Endothelial cell of umbilical vein (primary cell): ENCODE measurements around the gene PLCXD1. TPM values are rescaled to one million over a fixed set of nuclear protein-coding genes. Genes with fewer than 3 reads are reported as not detected.

Experiments used
- BruUV-seq: library from RNA; stranded (reverse); fragments of 400-500 nt; replicated peaks from 2 replicates; lab custom pipeline; 2021; lab: Mats Ljungman, UMichigan
- CTCF ChIA-PET: fragments of 300-600, 350-600 bp; sonication (Branson Sonifier 250); formaldehyde crosslinking; loops from one replicate; lab custom pipeline; 2021; ENCODE audit warnings: antibody characterized with exemption, inconsistent platforms; lab: Charles Lee
- POLR2A ChIA-PET: fragments of 300-600, 350-600 bp; sonication (Branson Sonifier 250); formaldehyde crosslinking; loops from one replicate; lab custom pipeline; 2021; ENCODE audit warnings: antibody characterized with exemption, inconsistent platforms; lab: Charles Lee
- DNase-seq: peaks from one replicate; pipeline ENCODE4 v3.0.0-alpha.2; 2011; ENCODE audit warnings: low read depth, low spot score
- FAIRE-seq: peaks from 2 replicates; lab custom pipeline; 2011; peaks lifted over from hg19 to GRCh38; lab: Jason Lieb, UNC
- H2AFZ ChIP-seq: 2 replicates; pipeline ENCODE4 v1.6.0; 2012; ENCODE audit warnings: low read depth, low read length, control low read depth, inconsistent platforms
- H3K27ac ChIP-seq: 2 replicates; pipeline ENCODE4 v1.5.1; 2011; ENCODE audit warnings: low read depth, mild to moderate bottlenecking, control low read depth, low read length, moderate library complexity; ENCODE audit not compliant: insufficient read depth
- H3K27me3 ChIP-seq, 2 experiments: 2 replicates each; pipeline versions ENCODE4 v1.6.0 to v1.6.1; 2011; ENCODE audit warnings: low read length in 2 of 2, mixed read lengths in 1 of 2; ENCODE audit not compliant: control insufficient read depth in 2 of 2, insufficient read depth in 2 of 2
- H3K36me3 ChIP-seq, 2 experiments: 2 replicates in 1 of 2; 3 replicates in 1 of 2; pipeline ENCODE4 v1.5.1; 2011; ENCODE audit warnings: low read length in 2 of 2, mild to moderate bottlenecking in 1 of 2, moderate library complexity in 1 of 2; ENCODE audit not compliant: control insufficient read depth in 2 of 2, insufficient read depth in 2 of 2; ENCODE audit errors: extremely low read depth in 1 of 2
- H3K4me1 ChIP-seq: 3 replicates; pipeline ENCODE4 v1.5.1; 2011; ENCODE audit warnings: mild to moderate bottlenecking, low read length; ENCODE audit not compliant: control insufficient read depth, insufficient read depth; ENCODE audit errors: extremely low read depth
- H3K4me2 ChIP-seq: 2 replicates; pipeline ENCODE4 v1.6.1; 2011; ENCODE audit warnings: low read length, control low read depth, mixed read lengths; ENCODE audit not compliant: insufficient read depth
- H3K4me3 ChIP-seq, 3 experiments: fragments of 200-600 bp in 1 of 3; sonication (generic), shearing (Covaris generic) in 1 of 3; replicated peaks in 1 of 3; 2 replicates each; pipeline ENCODE4 v1.5.1; 2011 to 2016; ENCODE audit warnings: control low read depth in 3 of 3, low read length in 3 of 3, mild to moderate bottlenecking in 2 of 3, inconsistent platforms in 1 of 3, low read depth in 1 of 3, moderate library complexity in 1 of 3; ENCODE audit not compliant: insufficient read depth in 1 of 3
- H3K79me2 ChIP-seq: 2 replicates; pipeline ENCODE4 v1.6.0; 2012; ENCODE audit warnings: low read length, inconsistent platforms; ENCODE audit not compliant: control insufficient read depth, insufficient read depth
- H3K9ac ChIP-seq: replicated peaks from 2 replicates; pipeline ENCODE3; 2011; ENCODE audit warnings: low read length, control low read depth; ENCODE audit not compliant: insufficient read depth; ENCODE audit errors: extremely low read depth
- H3K9me1 ChIP-seq: replicated peaks from 3 replicates; pipeline ENCODE4 v1.6.0; 2011; ENCODE audit warnings: mild to moderate bottlenecking, low read length; ENCODE audit not compliant: control insufficient read depth, insufficient read depth; ENCODE audit errors: extremely low read depth
- H3K9me3 ChIP-seq: replicated peaks from 2 replicates; pipeline ENCODE4 v1.5.1; 2012; ENCODE audit warnings: low read length, inconsistent platforms; ENCODE audit not compliant: control insufficient read depth, insufficient read depth
- H4K20me1 ChIP-seq: replicated peaks from 2 replicates; pipeline ENCODE3; 2011; ENCODE audit warnings: mild to moderate bottlenecking, low read length; ENCODE audit not compliant: control insufficient read depth, insufficient read depth; ENCODE audit errors: extremely low read depth
- CTCF ChIP-seq, 2 donors: IDR thresholded peaks; 1 replicate in 1 of 2; 2 replicates in 1 of 2; pipeline ENCODE4 v1.5.1; 2011; ENCODE audit warnings: low read length in 2 of 2, mild to moderate bottlenecking in 2 of 2, moderate library complexity in 2 of 2, control low read depth in 1 of 2, inconsistent platforms in 1 of 2, low read depth in 1 of 2; ENCODE audit not compliant: insufficient read depth in 1 of 2; ENCODE audit errors: extremely low read depth in 1 of 2
- EZH2 ChIP-seq: IDR thresholded peaks from 2 replicates; pipeline ENCODE4 v1.6.1; 2012; ENCODE audit warnings: borderline replicate concordance, low read depth, mild to moderate bottlenecking, moderate library complexity, low read length, inconsistent platforms; ENCODE audit not compliant: severe bottlenecking
- FOS ChIP-seq: IDR thresholded peaks from 2 replicates; pipeline ENCODE4 v1.6.1; 2011; ENCODE audit warnings: mild to moderate bottlenecking, low read length, moderate library complexity, borderline replicate concordance; ENCODE audit not compliant: insufficient read depth
- GATA2 ChIP-seq: IDR thresholded peaks from 2 replicates; pipeline ENCODE4 v1.7.0; 2011; ENCODE audit warnings: low read depth, mild to moderate bottlenecking, moderate library complexity, mixed read lengths, low read length; ENCODE audit not compliant: insufficient read length, insufficient read depth
- JUN ChIP-seq: IDR thresholded peaks from 2 replicates; pipeline ENCODE4 v1.6.1; 2011; ENCODE audit warnings: borderline replicate concordance, low read depth; ENCODE audit not compliant: insufficient read length, insufficient read depth
- MAX ChIP-seq: IDR thresholded peaks from 2 replicates; pipeline ENCODE4 v1.6.1; 2011; ENCODE audit not compliant: insufficient read depth, insufficient read length
- MYC ChIP-seq: IDR thresholded peaks from one replicate; pipeline ENCODE4 v1.6.1; 2011; ENCODE audit warnings: mild to moderate bottlenecking, low read depth, low read length
- POLR2AphosphoS5 ChIP-seq: IDR thresholded peaks from 2 replicates; pipeline ENCODE4 v1.6.1; 2012; ENCODE audit warnings: low read depth, mild to moderate bottlenecking, control low read depth, low read length, moderate library complexity; ENCODE audit not compliant: insufficient read depth
- dilution Hi-C: fragments of 300-500 bp; cut with MboI; formaldehyde crosslinking; loops from one replicate; pipeline ENCODE4 v1.15.0; 2019; ENCODE audit warnings: low sequenced_read_pairs; ENCODE audit not compliant: extremely low pct_ligation_motif_present
- intact Hi-C: fragments of 100-400 bp; cut with micrococcal nuclease; formaldehyde crosslinking; loops from one replicate; pipeline ENCODE4 v1.10.0; 2022
- polyA plus RNA-seq, 4 experiments: library from polyadenylated mRNA; depleted of rRNA in 3 of 4; stranded (reverse) in 3 of 4; unstranded in 1 of 4; fragments of >200 nt; gene quantifications; 2 replicates each; pipeline versions ENCODE4 v1.2.1 to v1.2.3, GENCODE V29; 2011 to 2012; ENCODE audit warnings: missing spikeins in 1 of 4
- total RNA-seq: library from RNA; stranded (reverse); gene quantifications from 2 replicates; pipeline ENCODE4 v1.2.3, GENCODE V29; 2021

PLCXD1 gene
- total and polyA plus RNA-seq, 2 donors (not counting 3 experiments of a cell fraction or from before 2014, with no cell fraction given), result 11.7 to 16.8 TPM

GRCh38 chrX:344371-344901 is 63.3 kb downstream of the PLCXD1 start:
- Histone ChIP-seq H2AFZ (no peak overlapping the region), H3K27me3 (no peaks in the 10 kb centered on the region), H3K4me1 (peaks cover 9% of the 10 kb centered on the region), H3K36me3 (no peaks in the 10 kb centered on the region), H4K20me1 (no peaks in the 10 kb centered on the region), H3K4me2 (no peak overlapping the region), H3K27ac (no peak overlapping the region), H3K9ac (no peak overlapping the region), H3K9me3 (no peaks in the 10 kb centered on the region), H3K79me2 (no peaks in the 10 kb centered on the region), H3K9me1 (no peaks in the 10 kb centered on the region), H3K4me3 (no peak overlapping the region)
- no peak for DNase-seq
- no peak for FAIRE-seq
- ChIA-PET CTCF (no interaction called here), POLR2A (no interaction called here)
- TF ChIP-seq MYC (no peak), EZH2 (no peak), MAX (no peak), FOS (no peak)
- intact Hi-C loops (no loop called here), dilution Hi-C loops (no loop called here)
- BruUV-seq, result no TSS peak

- no peak for TF ChIP-seq FOS
- TF ChIP-seq CTCF (IDR thresholded peaks at IDR 0.05; ENCODE audit: extremely low read depth in 1 of 2, insufficient read depth in 1 of 2, low read depth in 1 of 2, low read length in 2 of 2), result no peak
- TF ChIP-seq JUN, result no peak
- TF ChIP-seq MAX, result no peak
- no peak for TF ChIP-seq POLR2AphosphoS5
- TF ChIP-seq GATA2, result no peak
- H3K27ac ChIP-seq, result no peak overlapping the region
- H3K36me3 ChIP-seq, result no peaks in the 10 kb centered on the region
- BruUV-seq, result no TSS peak
- H3K9me3 ChIP-seq, result no peaks in the 10 kb centered on the region
- peaks cover 9% of the 10 kb centered on the region for H3K4me1 ChIP-seq
- dilution Hi-C loops (no loop called here), intact Hi-C loops (no loop called here)
- H3K79me2 ChIP-seq, result no peaks in the 10 kb centered on the region
- H3K4me3 ChIP-seq, result no peak overlapping the region
- POLR2A ChIA-PET, result no interaction called here
- H2AFZ ChIP-seq, result no peak overlapping the region
- FAIRE-seq (no peak), DNase-seq (no peak)
- H3K9ac ChIP-seq, result no peak overlapping the region
- H3K9me1 ChIP-seq, result no peaks in the 10 kb centered on the region
- H3K27me3 ChIP-seq, result no peaks in the 10 kb centered on the region
- CTCF ChIA-PET, result no interaction called here
- no peak overlapping the region for H3K4me2 ChIP-seq
- H4K20me1 ChIP-seq, result no peaks in the 10 kb centered on the region
Measured at GRCh38 chrX:345020-345925, 64.1 kb downstream of the PLCXD1 start.
